ENCODE results near the gene SLC52A3.

DNA sequence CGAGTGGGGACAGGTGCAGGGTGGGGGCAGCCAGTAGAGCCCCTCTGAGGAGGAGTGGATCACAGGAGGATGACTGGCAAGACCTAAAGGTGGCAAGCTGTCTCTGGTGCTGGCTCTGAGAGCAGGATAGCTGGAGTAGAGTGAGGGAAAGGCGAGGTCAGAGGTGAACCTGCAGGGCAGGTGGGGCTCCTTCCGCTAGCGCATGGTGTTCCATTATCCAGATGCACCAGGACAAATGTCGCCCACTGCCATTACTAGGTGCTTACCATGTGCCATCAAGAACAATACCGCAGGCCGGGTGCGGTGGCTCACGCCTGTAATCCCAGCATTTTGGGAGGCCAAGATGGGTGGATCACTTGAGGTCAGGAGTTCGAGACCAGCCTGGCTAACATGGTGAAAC is 46.9 kb upstream of the SLC52A3 start:
- TF ChIP-seq FOXK2 (IDR thresholded peaks at IDR 0.05) (no peak), FOXA1 (IDR thresholded peaks at IDR 0.05) (no peak), FOXM1 (IDR thresholded peaks at IDR 0.05; ENCODE audit: borderline replicate concordance) (no peak), ELF4 (IDR thresholded peaks at IDR 0.05) (no peak)
